ENCODE data around the gene FRMD1. TPM values are rescaled to one million over a fixed set of nuclear protein-coding genes. Genes with fewer than 3 reads are reported as not detected.
A peak's percentile ranks its signal among the peaks of the same experiment; 100 is the strongest.

FRMD1 gene
- total RNA-seq, 1 experiment from 2014 or later: 0.57 TPM

GRCh38 chr6:168103050-168103830, 24.2 kb upstream of the FRMD1 start:
- no peaks in the 10 kb centered on the region for H3K36me3 Mint-ChIP-seq
- H3K4me3 Mint-ChIP-seq: no peak overlapping the region
- no peak overlapping the region for H3K27ac Mint-ChIP-seq
- H3K9me3 Mint-ChIP-seq: no peaks in the 10 kb centered on the region
- H3K4me1 Mint-ChIP-seq: peaks cover 41% of the 10 kb centered on the region
- ChIA-PET CTCF (interaction anchor here (0.9 to 1.8 kb wide), 8 partner anchors 14 to 101 kb away, joined by 3 to 11 read pairs (median 6); no protein-coding TSS in a partner anchor), POLR2A (no interaction called here)
- TF ChIP-seq ZNF512 (CRISPR knock-in tag; IDR thresholded peaks at IDR 0.05; ENCODE audit: borderline replicate concordance) (no peak), PRRX2 (CRISPR knock-in tag; IDR thresholded peaks at IDR 0.05) (no peak), ZNF281 (CRISPR knock-in tag; IDR thresholded peaks at IDR 0.05) (no peak), ZNF121 (CRISPR knock-in tag; IDR thresholded peaks at IDR 0.05) (no peak), ZNF232 (CRISPR knock-in tag; IDR thresholded peaks at IDR 0.05) (no peak), IRF1 (CRISPR knock-in tag; IDR thresholded peaks at IDR 0.05) (no peak), SMAD3 (CRISPR knock-in tag; IDR thresholded peaks at IDR 0.05; ENCODE audit: borderline replicate concordance) (no peak), ZNF423 (CRISPR knock-in tag; IDR thresholded peaks at IDR 0.05) (no peak)
- TF ChIP-seq, protein P1, sequence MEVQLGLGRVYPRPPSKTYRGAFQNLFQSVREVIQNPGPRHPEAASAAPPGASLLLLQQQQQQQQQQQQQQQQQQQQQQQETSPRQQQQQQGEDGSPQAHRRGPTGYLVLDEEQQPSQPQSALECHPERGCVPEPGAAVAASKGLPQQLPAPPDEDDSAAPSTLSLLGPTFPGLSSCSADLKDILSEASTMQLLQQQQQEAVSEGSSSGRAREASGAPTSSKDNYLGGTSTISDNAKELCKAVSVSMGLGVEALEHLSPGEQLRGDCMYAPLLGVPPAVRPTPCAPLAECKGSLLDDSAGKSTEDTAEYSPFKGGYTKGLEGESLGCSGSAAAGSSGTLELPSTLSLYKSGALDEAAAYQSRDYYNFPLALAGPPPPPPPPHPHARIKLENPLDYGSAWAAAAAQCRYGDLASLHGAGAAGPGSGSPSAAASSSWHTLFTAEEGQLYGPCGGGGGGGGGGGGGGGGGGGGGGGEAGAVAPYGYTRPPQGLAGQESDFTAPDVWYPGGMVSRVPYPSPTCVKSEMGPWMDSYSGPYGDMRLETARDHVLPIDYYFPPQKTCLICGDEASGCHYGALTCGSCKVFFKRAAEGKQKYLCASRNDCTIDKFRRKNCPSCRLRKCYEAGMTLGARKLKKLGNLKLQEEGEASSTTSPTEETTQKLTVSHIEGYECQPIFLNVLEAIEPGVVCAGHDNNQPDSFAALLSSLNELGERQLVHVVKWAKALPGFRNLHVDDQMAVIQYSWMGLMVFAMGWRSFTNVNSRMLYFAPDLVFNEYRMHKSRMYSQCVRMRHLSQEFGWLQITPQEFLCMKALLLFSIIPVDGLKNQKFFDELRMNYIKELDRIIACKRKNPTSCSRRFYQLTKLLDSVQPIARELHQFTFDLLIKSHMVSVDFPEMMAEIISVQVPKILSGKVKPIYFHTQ (CRISPR knock-in tag; IDR thresholded peaks at IDR 0.05): no peak
- DNase-seq (ENCODE audit: low spot score): no peak
- H3K27me3 Mint-ChIP-seq (ENCODE audit: low read depth): peaks cover 33% of the 10 kb centered on the region
- no peak for ATAC-seq

- no peak for DNase-seq (ENCODE audit: low spot score)
- peaks cover 45% of the 10 kb centered on the region for H3K4me1 Mint-ChIP-seq
- ChIA-PET POLR2A (no interaction called here), CTCF (interaction anchor here (0.7 to 1.8 kb wide), 9 partner anchors 9 to 106 kb away, joined by 3 to 11 read pairs (median 3); no protein-coding TSS in a partner anchor)
- peaks cover 33% of the 10 kb centered on the region for H3K27me3 Mint-ChIP-seq (ENCODE audit: low read depth)
- no peak; the same call in none of the 2 replicates for ATAC-seq
- H3K36me3 Mint-ChIP-seq: no peaks in the 10 kb centered on the region
- peak overlapping the region; percentile 54 for H3K4me3 Mint-ChIP-seq
- H3K9me3 Mint-ChIP-seq: no peaks in the 10 kb centered on the region
- no peak overlapping the region for H3K27ac Mint-ChIP-seq
- TF ChIP-seq ZNF512 (CRISPR knock-in tag; IDR thresholded peaks at IDR 0.05; ENCODE audit: borderline replicate concordance) (no peak), IRF2 (CRISPR knock-in tag; IDR thresholded peaks at IDR 0.05; ENCODE audit: borderline replicate concordance, low read depth) (no peak), PRDM15 (CRISPR knock-in tag; IDR thresholded peaks at IDR 0.05) (no peak), FOXP1 (CRISPR knock-in tag; IDR thresholded peaks at IDR 0.05; ENCODE audit: borderline replicate concordance) (no peak), ZNF416 (CRISPR knock-in tag; IDR thresholded peaks at IDR 0.05) (no peak), NFE2L1 (CRISPR knock-in tag; IDR thresholded peaks at IDR 0.05) (no peak), NR2C2 (CRISPR knock-in tag; IDR thresholded peaks at IDR 0.05) (no peak)
- TF ChIP-seq, protein P2, sequence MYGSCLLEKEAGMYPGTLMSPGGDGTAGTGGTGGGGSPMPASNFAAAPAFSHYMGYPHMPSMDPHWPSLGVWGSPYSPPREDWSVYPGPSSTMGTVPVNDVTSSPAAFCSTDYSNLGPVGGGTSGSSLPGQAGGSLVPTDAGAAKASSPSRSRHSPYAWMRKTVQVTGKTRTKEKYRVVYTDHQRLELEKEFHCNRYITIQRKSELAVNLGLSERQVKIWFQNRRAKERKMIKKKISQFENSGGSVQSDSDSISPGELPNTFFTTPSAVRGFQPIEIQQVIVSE (CRISPR knock-in tag; IDR thresholded peaks at IDR 0.05; ENCODE audit: borderline replicate concordance): no peak
- TF ChIP-seq, protein P3, sequence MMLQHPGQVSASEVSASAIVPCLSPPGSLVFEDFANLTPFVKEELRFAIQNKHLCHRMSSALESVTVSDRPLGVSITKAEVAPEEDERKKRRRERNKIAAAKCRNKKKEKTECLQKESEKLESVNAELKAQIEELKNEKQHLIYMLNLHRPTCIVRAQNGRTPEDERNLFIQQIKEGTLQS (CRISPR knock-in tag; conservative IDR thresholded peaks at IDR 0.05): no peak
Observed at GRCh38 chr6:168102315-168102985, 23.4 kb upstream of the FRMD1 start.
